GM12878 (cell line): ENCODE data around the gene SH2B3. TPM values are rescaled to one million over a fixed set of nuclear protein-coding genes. Genes with fewer than 3 reads are reported as not detected.

Experiments
- ATAC-seq: fragments of 200-7000 bp; cut with Tn5 transposase; 3 replicates; pipeline ENCODE4 v1.9.1; 2020; ENCODE audit warnings: mild to moderate bottlenecking, moderate library complexity
- BruUV-seq: library from RNA; stranded (reverse); fragments of 400-500 nt; replicated peaks from 2 replicates; lab custom pipeline; 2021; lab: Mats Ljungman, UMichigan
- CTCF ChIA-PET: fragments of 300-600 bp; sonication (Branson Sonifier 250); formaldehyde crosslinking; extraction: SDS; loops from one replicate; lab custom pipeline; 2021; ENCODE audit warnings: inconsistent platforms; lab: Yijun Ruan, JAX
- POLR2A ChIA-PET: fragments of 350-600 bp; formaldehyde crosslinking; extraction: SDS; loops from one replicate; lab custom pipeline; 2021; ENCODE audit warnings: inconsistent platforms; lab: Charles Lee
- RAD21 ChIA-PET: fragments of 300-600 bp; sonication (Branson Sonifier 250); formaldehyde crosslinking; loops from one replicate; lab custom pipeline; 2023; ENCODE audit warnings: antibody characterized with exemption; ENCODE audit not compliant: unreplicated experiment; lab: Charles Lee
- SMC1A ChIA-PET: fragments of 300-600 bp; sonication (Branson Sonifier 250); formaldehyde crosslinking; loops from one replicate; lab custom pipeline; 2023; ENCODE audit not compliant: unreplicated experiment, uncharacterized antibody; lab: Charles Lee
- DNase-seq: peaks from one replicate; pipeline ENCODE4 v3.0.0-alpha.2; 2011; ENCODE audit warnings: low read depth, low spot score
- FAIRE-seq: peaks from 3 replicates; lab custom pipeline; 2011; peaks lifted over from hg19 to GRCh38; lab: Jason Lieb, UNC
- H2AFZ ChIP-seq: 2 replicates; pipeline ENCODE4 v1.6.0; 2011; ENCODE audit warnings: low read depth, low read length, control low read depth; ENCODE audit not compliant: control insufficient read depth
- H3K27ac ChIP-seq: 2 replicates; pipeline ENCODE4 v1.5.1; 2011; ENCODE audit warnings: control low read depth; ENCODE audit not compliant: control insufficient read depth, insufficient read depth
- H3K27me3 ChIP-seq, 2 experiments: replicated peaks in 1 of 2; 2 replicates each; pipeline versions ENCODE4 v1.6.0 to v1.6.1; 2011; ENCODE audit warnings: low read length in 1 of 2; ENCODE audit not compliant: control insufficient read depth in 2 of 2, insufficient read depth in 2 of 2
- H3K36me3 ChIP-seq, 2 experiments: 2 replicates each; pipeline ENCODE4 v1.5.1; 2011; ENCODE audit warnings: low read length in 1 of 2; ENCODE audit not compliant: control insufficient read depth in 2 of 2, insufficient read depth in 2 of 2
- H3K4me1 ChIP-seq: 2 replicates; pipeline ENCODE4 v1.6.1; 2011; ENCODE audit warnings: mild to moderate bottlenecking, low read length, moderate library complexity, mixed read lengths; ENCODE audit not compliant: control insufficient read depth, insufficient read depth
- H3K4me2 ChIP-seq: 2 replicates; pipeline ENCODE4 v1.6.0; 2011; ENCODE audit warnings: control low read depth; ENCODE audit not compliant: control insufficient read depth, insufficient read depth
- H3K4me3 ChIP-seq: fragments of 200-600 bp; sonication (generic); 2 replicates; pipeline ENCODE4 v1.5.1; 2016
- H3K79me2 ChIP-seq: 2 replicates; pipeline ENCODE4 v1.6.0; 2011; ENCODE audit warnings: low read length; ENCODE audit not compliant: control insufficient read depth, insufficient read depth
- H3K9ac ChIP-seq: 2 replicates; pipeline ENCODE4 v1.8.0; 2011; ENCODE audit warnings: low read length, control low read depth, mixed read lengths; ENCODE audit not compliant: control insufficient read depth, insufficient read depth
- H3K9me3 ChIP-seq: replicated peaks from 3 replicates; pipeline ENCODE4 v1.5.1; 2011; ENCODE audit warnings: mild to moderate bottlenecking, low read length; ENCODE audit not compliant: control insufficient read depth, insufficient read depth
- H4K20me1 ChIP-seq: 2 replicates; pipeline ENCODE4 v1.6.0; 2011; ENCODE audit not compliant: control insufficient read depth, insufficient read depth
- BCL3 ChIP-seq: IDR thresholded peaks from 2 replicates; pipeline ENCODE4 v1.6.1; 2011; ENCODE audit warnings: borderline replicate concordance, low read depth, mild to moderate bottlenecking, moderate library complexity, low read length; ENCODE audit not compliant: insufficient read depth, poor library complexity, severe bottlenecking
- DPF2 ChIP-seq: fragments of 450-650 bp; IDR thresholded peaks from 2 replicates; pipeline ENCODE4 v1.6.1; 2017; ENCODE audit warnings: mild to moderate bottlenecking
- EED ChIP-seq: sonication (generic); IDR thresholded peaks from 2 replicates; pipeline ENCODE4 v1.6.1; 2016; ENCODE audit warnings: antibody characterized with exemption, low read depth
- GATAD2B ChIP-seq: fragments of 450-650 bp; conservative IDR thresholded peaks from 2 replicates; pipeline ENCODE4 v1.6.1; 2017; ENCODE audit warnings: low read depth, mild to moderate bottlenecking, moderate library complexity
- HDGF ChIP-seq: fragments of 450-650 bp; IDR thresholded peaks from 2 replicates; pipeline ENCODE4 v1.6.1; 2016; ENCODE audit warnings: antibody characterized with exemption
- MEF2B ChIP-seq: fragments of 450-650 bp; IDR thresholded peaks from 2 replicates; pipeline ENCODE4 v1.6.1; 2018; ENCODE audit warnings: mild to moderate bottlenecking, moderate library complexity; ENCODE audit not compliant: partially characterized antibody, poor library complexity, severe bottlenecking
- MTA2 ChIP-seq: fragments of 450-650 bp; IDR thresholded peaks from 2 replicates; pipeline ENCODE4 v1.6.1; 2016; ENCODE audit warnings: low read depth, mild to moderate bottlenecking, moderate library complexity
- MTA3 ChIP-seq: IDR thresholded peaks from 2 replicates; pipeline ENCODE4 v1.6.1; 2012; ENCODE audit warnings: low read length, inconsistent platforms, borderline replicate concordance
- NBN ChIP-seq: fragments of 450-650 bp; IDR thresholded peaks from 2 replicates; pipeline ENCODE4 v1.6.1; 2016
- NFIC ChIP-seq: IDR thresholded peaks from 2 replicates; pipeline ENCODE4 v1.6.1; 2012; ENCODE audit warnings: low read depth, mild to moderate bottlenecking, inconsistent platforms, low read length, moderate library complexity
- NR2C1 ChIP-seq: fragments of 450-650 bp; IDR thresholded peaks from 2 replicates; pipeline ENCODE4 v1.6.1; 2017; ENCODE audit warnings: antibody characterized with exemption, mild to moderate bottlenecking, moderate library complexity
- PKNOX1 ChIP-seq: fragments of 450-650 bp; IDR thresholded peaks from 2 replicates; pipeline ENCODE4 v1.6.1; 2016; ENCODE audit warnings: mild to moderate bottlenecking
- POU2F2 ChIP-seq: IDR thresholded peaks from 3 replicates; pipeline ENCODE4 v1.6.1; 2011; ENCODE audit warnings: low read depth, mild to moderate bottlenecking, low read length, borderline replicate concordance
- SIN3A ChIP-seq: IDR thresholded peaks from 2 replicates; pipeline ENCODE4 v1.6.1; 2012; ENCODE audit warnings: low read depth, low read length, improper control_type of control experiment
- TCF12 ChIP-seq: IDR thresholded peaks from 2 replicates; pipeline ENCODE4 v1.6.1; 2011; ENCODE audit warnings: low read depth, mild to moderate bottlenecking, low read length
- TCF7 ChIP-seq: IDR thresholded peaks from 2 replicates; pipeline ENCODE4 v1.6.1; 2014; ENCODE audit warnings: antibody characterized with exemption, borderline replicate concordance
- ZBTB11 ChIP-seq: fragments of 450-650 bp; formaldehyde crosslinking; IDR thresholded peaks from 2 replicates; pipeline ENCODE4 v1.5.0; 2022; ENCODE audit warnings: mild to moderate bottlenecking, missing genetic modification characterization
- WGBS: methylation state at CpG from one replicate; pipeline ENCODE4 v1.1.6; 2016; ENCODE audit warnings: low lambda C conversion rate; ENCODE audit not compliant: insufficient replicate concordance, insufficient coverage; ENCODE audit errors: missing lambda C conversion rate; 5-methylcytosine and 5-hydroxymethylcytosine counted together
- in situ Hi-C: fragments of 300-500 bp; cut with MboI; formaldehyde crosslinking; loops from 9 replicates; pipeline ENCODE4 v1.14.3; 2018; ENCODE audit warnings: mixed read lengths
- intact Hi-C: fragments of 100-400 bp; cut with micrococcal nuclease; formaldehyde crosslinking; loops from one replicate; pipeline ENCODE4 v1.14.2; 2022; ENCODE audit not compliant: unreplicated experiment
- polyA plus RNA-seq, 11 experiments: library from polyadenylated mRNA; depleted of rRNA in 4 of 11; unstranded in 6 of 11; stranded (reverse) in 5 of 11; fragments of >200 nt; fragmentation: Nextera tagmentation in 4 of 11; fragmentation: Illumina TruSeq in 1 of 11; extraction: Ambion mirVana in 4 of 11; extraction: Trizol in 1 of 11; gene quantifications; 1 replicate in 1 of 11; 2 replicates in 10 of 11; pipeline versions ENCODE4 v1.2.1 to v1.2.3, GENCODE V29; 2011 to 2016; ENCODE audit warnings: inconsistent platforms in 2 of 11, missing spikeins in 2 of 11, low read depth in 1 of 11
- total RNA-seq, 4 experiments: library from RNA; depleted of rRNA in 3 of 4; stranded (reverse); fragments of >200 nt in 3 of 4; fragmentation: Illumina TruSeq in 1 of 4; extraction: Trizol in 1 of 4; gene quantifications; 2 replicates each; pipeline versions ENCODE4 v1.2.1 to v1.2.3, GENCODE V29; 2013 to 2021

SH2B3 gene
- total and polyA plus RNA-seq, 10 of the 15 experiments (the other 5 are each of a cell fraction or from before 2014, with no cell fraction given), result 5.8 to 46.4 (median 23.3) TPM

- 0 out of 2 replicates have a peak, but pooled peaks cover 6% of the 10 kb centered on the region for H4K20me1 ChIP-seq
- intact Hi-C loops, result no loop called here
- peak; percentile 87 for TF ChIP-seq EED
- TF ChIP-seq NFIC, result no peak
- 0 out of 2 replicates have a peak, but pooled peaks have one; percentile 36 for TF ChIP-seq HDGF
- peak; percentile 49 for TF ChIP-seq MEF2B
- no peak for TF ChIP-seq ZBTB11 (CRISPR knock-in tag)
- 0 out of 2 replicates have a peak, but pooled peaks have one; percentile 6 for TF ChIP-seq PKNOX1
- peak; percentile 2; the same call in 1 of the 3 replicates for TF ChIP-seq POU2F2
- TF ChIP-seq BCL3, result no peak
- TF ChIP-seq TCF7, result no peak
- peak; percentile 58 for TF ChIP-seq NR2C1
- peak; percentile 7; the same call in 1 of the 2 replicates for TF ChIP-seq GATAD2B
- TF ChIP-seq MTA2, result peak; percentile 44; the same call in 1 of the 2 replicates
- TF ChIP-seq SIN3A, result peak; percentile 68; the same call in 1 of the 2 replicates
- TF ChIP-seq NBN, result 0 out of 2 replicates have a peak, but pooled peaks have one; percentile 30
- TF ChIP-seq TCF12, result peak; percentile 85
- no peak for TF ChIP-seq MTA3
- TF ChIP-seq DPF2, result peak; percentile 30; the same call in 1 of the 2 replicates
Measured at GRCh38 chr12:111406474-111407376, 1.0 kb downstream of the SH2B3 start.

More at GRCh38 chr12:111406474-111407376, 1.0 kb downstream of the SH2B3 start:
- ChIA-PET SMC1A (interaction anchor here (2.6 to 22.6 kb wide), 5 partner anchors 23 to 50 kb away, joined by 20 to 605 read pairs (median 38); no protein-coding TSS in a partner anchor), CTCF (interaction anchor here (0.6 to 27.0 kb wide), 5 partner anchors 9 to 852 kb away, joined by 4 to 1117 read pairs (median 23); no protein-coding TSS in a partner anchor), POLR2A (interaction anchor here (1.5 to 13.2 kb wide), 3 partner anchors 24 to 37 kb away, joined by 4 to 188 read pairs (median 71); no protein-coding TSS in a partner anchor), RAD21 (interaction anchor here (1.6 to 19.6 kb wide), 3 partner anchors 10 to 37 kb away, joined by 7 to 804 read pairs (median 34); no protein-coding TSS in a partner anchor)
- Histone ChIP-seq H3K27ac (peak overlapping the region; percentile 91), H3K79me2 (peaks cover 59% of the 10 kb centered on the region), H3K9me3 (no peaks in the 10 kb centered on the region), H3K4me2 (peak overlapping the region; percentile 96), H3K36me3 (peaks cover 0 to 4% of the 10 kb centered on the region in 2 experiments; a peak in 2 of 4 replicates), H3K4me3 (peak overlapping the region; percentile 96), H3K9ac (peak overlapping the region; percentile 95), H2AFZ (no peak overlapping the region), H3K27me3 (no peaks in the 10 kb centered on the region), H3K4me1 (peaks cover 55% of the 10 kb centered on the region)
- no TSS peak for BruUV-seq
- no peak for FAIRE-seq
- WGBS, result under 1% methylated on average over 34 of the region's 34 CpGs
- no peak for DNase-seq
- ATAC-seq, result peak; percentile 0; the same call in 2 of the 3 replicates
- in situ Hi-C loops, result no loop called here
